Stimulated activated CD4-positive, alpha-beta T cell treated with anti-CD3 and anti-CD28 coated beads, Interleukin-1b, Interleukin-23, amount 100 ng/mL, for 4 hours (primary cell): ENCODE measurements around the gene TRMT5.

Experiments used
- DNase-seq, 2 donors: peaks; one replicate each; pipeline ENCODE4 v3.0.0-alpha.2; 2020; ENCODE audit warnings: low read depth in 2 of 2

Gene TRMT5, protein sequence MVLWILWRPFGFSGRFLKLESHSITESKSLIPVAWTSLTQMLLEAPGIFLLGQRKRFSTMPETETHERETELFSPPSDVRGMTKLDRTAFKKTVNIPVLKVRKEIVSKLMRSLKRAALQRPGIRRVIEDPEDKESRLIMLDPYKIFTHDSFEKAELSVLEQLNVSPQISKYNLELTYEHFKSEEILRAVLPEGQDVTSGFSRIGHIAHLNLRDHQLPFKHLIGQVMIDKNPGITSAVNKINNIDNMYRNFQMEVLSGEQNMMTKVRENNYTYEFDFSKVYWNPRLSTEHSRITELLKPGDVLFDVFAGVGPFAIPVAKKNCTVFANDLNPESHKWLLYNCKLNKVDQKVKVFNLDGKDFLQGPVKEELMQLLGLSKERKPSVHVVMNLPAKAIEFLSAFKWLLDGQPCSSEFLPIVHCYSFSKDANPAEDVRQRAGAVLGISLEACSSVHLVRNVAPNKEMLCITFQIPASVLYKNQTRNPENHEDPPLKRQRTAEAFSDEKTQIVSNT

DNA sequence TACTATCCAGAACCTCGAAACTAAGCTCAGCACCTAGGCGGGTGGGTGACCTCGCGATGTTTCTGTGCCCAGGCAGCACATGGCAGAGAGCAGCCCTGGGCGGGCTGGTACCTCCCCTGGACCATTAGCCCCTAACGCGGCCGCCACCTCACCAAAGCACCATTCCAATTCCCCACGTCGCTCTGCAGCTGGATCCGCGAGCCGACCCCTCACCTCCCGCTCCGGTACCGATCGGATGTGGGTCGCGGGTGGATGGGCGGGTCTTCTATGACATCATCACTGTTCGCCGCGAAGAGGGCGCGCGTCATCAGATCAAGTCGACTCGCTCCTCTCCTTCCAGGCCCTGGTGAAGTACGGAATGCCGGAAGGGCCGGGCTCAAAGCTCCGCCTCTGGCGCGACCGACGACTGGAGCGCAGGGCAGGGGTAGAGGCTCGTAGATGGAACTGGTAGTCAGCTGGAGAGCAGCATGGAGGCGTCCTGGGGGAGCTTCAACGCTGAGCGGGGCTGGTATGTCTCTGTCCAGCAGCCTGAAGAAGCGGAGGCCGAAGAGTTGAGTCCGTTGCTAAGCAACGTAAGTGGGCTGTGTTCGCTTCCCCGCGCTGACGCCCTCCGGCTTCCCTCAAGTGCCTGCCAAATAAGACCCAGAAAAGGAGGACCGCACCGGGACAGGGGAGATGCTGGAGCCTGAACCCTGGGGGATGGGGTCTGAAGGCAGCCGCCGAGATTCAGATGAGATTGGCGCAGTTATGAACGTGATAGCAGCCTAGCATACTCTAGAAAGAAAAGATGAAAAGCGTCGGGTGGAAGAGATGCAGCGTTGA is at the start of gene TRMT5, which contains the start of gene SLC38A6:
TRMT5 (minus strand) TSS at position 269 of the 822 bp plus-strand sequence; CDS start at position 163, 106 bp downstream.
SLC38A6 (plus strand) TSS at position 435 of the 822 bp plus-strand sequence; CDS start at position 468, 33 bp downstream.
- DNase-seq: peak; percentile 79 to 80

GRCh38 chr14:61026526-61026925 is 45.6 kb upstream of the TRMT5 start:
- no peak for DNase-seq

DNA sequence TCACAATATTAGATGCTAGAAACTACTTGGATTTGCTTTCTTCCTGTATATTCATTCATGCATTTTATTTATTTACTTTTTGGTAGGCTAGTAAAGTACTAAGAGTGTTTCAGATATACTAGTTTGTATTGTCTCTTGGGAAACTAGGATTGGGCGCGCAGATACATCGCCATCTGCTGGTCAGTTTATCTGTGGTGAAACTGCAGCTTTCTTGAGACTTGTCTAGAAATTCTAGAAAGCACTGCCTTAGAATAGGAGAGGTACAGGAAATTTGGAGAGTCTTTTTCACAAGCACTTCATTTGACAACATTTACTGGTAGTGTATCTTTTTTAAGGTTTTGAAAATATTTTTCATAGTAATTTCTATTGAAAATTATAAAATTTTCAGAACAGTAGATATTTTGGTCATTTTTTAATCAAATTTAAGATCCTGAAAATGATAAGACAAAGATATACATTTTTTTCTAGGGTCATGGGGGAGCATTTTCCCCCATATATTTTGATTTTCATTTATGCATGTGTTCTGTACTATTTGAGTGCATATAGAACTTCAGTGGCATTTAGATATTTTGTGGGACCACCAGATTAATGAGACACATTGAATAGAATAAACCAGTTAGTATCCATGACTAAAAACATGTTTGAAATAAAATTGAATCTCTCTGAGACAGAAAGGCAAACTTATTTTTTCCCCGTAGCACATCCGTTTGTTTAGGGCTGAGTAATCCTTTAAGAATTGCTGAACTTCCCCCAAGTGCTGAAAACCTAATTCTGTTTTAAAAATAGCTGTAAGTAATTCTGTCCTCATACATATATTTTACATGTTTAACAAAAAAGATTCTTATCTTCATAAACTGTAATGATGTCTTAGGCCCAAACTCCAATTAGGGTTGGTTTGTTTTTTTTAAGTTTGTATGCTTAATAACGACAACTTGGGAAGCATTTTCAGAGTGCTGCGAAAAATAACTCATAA is 44.7 kb upstream of the TRMT5 start:
- peak; percentile 7 to 30 for DNase-seq

GRCh38 chr14:61019537-61019936 is 38.7 kb upstream of the TRMT5 start:
- DNase-seq: no peak

DNA sequence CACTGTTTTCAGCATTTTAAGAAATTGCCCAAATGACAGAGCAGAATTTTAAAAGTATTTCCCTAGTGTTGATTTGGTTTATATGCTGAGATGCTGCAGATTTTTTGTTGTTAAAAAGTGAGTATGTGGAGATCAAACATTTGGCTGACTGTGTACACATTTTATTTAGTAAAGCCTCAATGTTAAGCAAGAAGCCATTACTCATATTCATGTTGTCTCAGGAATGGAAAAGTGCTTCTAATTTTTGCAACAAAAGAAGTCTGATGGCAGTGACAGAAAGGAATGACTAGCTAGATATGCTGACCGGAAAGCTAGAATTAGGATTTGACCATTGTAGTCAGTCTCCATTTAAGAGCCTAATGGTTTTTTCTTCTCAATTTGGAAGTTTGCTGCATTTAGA is 22.7 kb upstream of the TRMT5 start:
- no peak for DNase-seq

DNA sequence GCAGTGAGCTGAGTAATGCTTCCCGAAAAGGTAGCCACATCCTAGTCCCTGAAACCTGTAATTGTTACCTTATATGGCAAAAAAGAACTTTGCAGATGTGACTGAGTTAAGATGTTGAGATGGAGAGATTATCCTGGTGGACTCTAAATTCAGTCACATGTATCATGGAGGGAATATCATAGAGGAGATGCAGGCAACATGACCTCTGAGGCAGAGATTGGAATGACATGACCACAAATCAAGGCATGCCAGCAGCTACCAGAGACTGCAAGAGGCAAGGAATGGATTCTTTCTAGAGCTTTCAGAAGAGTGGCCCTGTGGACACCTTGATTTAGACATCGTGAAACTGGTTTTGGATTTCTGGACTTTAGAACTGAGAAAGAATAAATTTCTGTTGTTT is 18.7 kb upstream of the TRMT5 start:
- no peak for DNase-seq

DNA sequence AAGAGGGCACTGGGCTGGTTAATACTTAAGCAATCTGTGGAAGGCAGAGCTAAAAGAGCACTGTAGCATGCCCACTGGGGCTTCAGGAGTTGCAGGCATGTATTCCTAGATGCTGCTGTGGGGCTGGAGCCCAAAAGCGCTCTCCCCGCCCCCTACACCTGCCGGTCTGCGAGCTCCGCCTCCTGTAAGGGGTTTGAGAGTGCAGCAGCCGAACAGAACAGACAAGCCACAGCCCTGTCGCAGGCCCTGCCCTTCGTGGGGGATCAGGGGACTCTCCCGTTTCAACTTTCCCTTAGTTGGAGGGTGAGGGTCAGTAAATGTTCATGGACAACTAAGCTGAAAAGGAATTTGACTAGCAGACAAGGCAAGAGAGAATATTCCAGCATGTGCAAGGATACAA is 17.7 kb upstream of the TRMT5 start:
- DNase-seq: no peak

GRCh38 chr14:60989599-60989998 is 8.7 kb upstream of the TRMT5 start:
- no peak for DNase-seq

- no peak for DNase-seq
These were observed 5.6 kb upstream of the TRMT5 start for GRCh38 chr14:60986500-60986899.

DNA sequence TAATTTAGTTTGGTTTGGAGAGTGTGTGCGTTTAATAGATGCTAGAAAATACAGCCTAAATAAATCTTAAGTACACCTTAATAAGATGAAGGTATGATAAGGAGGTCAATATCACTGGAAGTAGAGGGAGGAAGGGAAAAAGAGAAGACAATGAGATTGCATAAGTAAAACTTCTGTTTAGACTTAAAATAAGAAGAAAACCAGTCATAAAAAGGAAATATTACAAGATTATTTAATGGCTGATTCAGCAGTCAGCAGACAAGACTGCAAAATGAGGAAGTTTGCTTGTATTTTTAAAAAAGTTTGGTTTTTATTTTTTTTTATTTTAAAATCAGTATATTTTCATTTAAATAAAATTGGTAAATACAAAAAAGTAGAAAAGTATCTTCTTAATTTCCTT is 3.3 kb upstream of the TRMT5 start:
- no peak for DNase-seq

GRCh38 chr14:60981633-60982455 is 965 bp upstream of the TRMT5 start:
- no peak for DNase-seq

GRCh38 chr14:60977847-60978246 is 3.0 kb downstream of the TRMT5 start:
- DNase-seq: no peak

GRCh38 chr14:60975551-60975950 is 5.3 kb downstream of the TRMT5 start:
- DNase-seq: no peak

DNA sequence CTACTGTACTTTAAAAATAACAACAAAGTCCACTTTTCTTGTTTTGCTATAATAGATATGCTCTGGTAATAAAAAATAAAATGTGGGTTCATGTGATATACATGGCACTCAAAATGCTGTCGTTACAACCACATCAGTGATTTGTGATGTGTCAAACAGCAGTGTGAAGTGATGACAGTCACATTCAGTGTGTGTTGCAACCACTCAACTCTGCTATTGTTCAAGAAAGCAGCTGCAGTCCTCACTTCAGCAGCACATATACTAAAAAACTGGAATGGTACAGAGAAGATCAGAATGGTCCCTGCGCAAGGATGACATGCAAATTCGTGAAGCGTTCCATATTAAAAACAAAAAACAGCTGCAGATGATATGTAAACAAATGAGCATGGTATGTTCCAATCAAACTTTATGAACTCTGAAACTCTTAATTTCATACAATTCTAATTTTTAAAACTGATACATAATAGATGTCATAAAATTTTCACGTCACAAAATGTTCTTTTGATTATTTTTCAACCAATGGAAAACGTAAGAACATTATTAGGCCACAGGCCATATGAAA is 6.7 kb downstream of the TRMT5 start:
- DNase-seq: no peak

- DNase-seq: no peak
These were observed 7.8 kb downstream of the TRMT5 start for GRCh38 chr14:60973070-60973469.

DNA sequence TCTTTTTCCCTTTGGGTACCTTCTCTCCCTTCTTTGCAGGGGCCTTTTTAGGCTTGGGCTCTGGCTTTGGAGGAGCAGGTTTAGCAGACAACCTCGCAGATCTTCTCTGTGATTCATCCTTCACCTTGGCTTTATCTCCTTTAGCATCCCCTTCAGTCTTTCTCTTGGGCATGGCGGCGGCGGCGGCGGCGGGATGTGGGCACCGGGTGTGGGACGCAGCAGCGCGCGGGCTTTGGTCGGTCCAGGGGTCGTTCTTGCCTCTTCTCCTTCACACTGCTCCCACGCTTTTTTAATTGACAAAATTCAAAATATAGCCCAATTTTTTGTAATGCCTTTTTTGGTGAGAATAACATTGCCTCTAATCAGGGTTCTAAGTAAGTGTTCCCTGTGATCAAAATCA is 8.6 kb downstream of the TRMT5 start:
- DNase-seq: no peak

GRCh38 chr14:60971271-60971670 is 9.6 kb downstream of the TRMT5 start:
- DNase-seq: no peak

- DNase-seq: no peak
These were observed 10.7 kb downstream of the TRMT5 start for GRCh38 chr14:60970146-60970545.

GRCh38 chr14:60968671-60969070 is 12.2 kb downstream of the TRMT5 start:
- DNase-seq: no peak

DNA sequence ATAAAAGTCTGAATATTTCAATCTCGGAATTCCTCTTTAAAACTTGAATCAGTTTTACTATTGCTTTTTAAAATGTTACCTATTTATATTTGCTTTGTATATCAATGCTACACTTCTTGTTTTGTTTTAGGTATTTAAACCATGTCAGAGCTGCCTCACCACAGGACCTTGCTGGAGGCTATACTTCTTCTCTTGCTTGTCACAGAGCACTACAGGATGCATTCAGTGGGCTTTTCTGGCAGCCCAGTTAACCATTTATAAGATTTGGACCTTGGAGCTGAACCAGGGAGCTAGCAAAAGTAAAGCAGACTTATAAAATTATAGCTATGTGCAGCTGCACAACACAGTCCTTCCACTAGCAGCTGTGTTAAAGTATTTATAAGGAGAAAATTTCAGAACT is 12.8 kb downstream of the TRMT5 start:
- DNase-seq: no peak
